Measurements from ENCODE around the gene ADGRD1.

ADGRD1 gene

DNA sequence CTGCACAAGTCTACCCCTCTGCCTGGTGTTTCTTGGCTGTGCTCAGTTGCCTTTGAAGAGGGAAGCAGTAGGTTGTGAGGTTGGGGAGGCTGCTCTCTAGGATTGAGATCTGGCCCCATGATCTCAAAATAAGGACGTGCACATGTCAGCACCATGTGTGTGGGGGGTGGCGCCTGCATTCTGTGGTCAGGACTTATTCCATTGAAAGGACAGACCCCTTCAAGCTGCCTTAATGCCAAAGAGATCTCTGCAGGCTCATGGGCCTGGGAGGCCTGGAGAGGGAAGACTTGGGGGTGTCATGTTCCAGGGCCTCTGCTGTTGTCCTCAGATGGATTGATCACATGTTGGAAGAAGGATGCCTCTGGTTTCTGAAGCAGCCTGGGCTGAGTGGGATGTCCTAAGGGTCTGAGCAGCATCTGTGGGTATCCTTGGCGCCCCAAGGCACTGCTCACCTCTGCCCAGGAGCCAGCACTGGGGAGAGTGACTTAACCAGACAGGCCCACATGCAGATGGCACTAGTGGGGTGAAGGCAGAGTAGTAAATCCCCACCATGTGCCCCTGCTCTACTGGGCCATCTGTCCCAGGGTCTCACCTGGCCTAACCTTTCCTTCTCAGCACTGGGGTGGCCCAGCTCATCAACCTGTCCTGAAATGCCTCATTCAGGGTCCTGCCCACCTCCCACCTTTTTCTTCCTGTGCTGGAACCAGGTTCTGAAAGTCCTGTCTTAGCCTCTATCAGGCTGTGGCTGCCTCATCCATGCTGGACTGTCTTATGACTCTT lies 118.9 kb downstream of the ADGRD1 start:
- no peak for DNase-seq (ENCODE audit: low read depth in 2 of 2)

GRCh38 chr12:131074221-131075083 lies 120.7 kb downstream of the ADGRD1 start:
- no peak for DNase-seq (ENCODE audit: low read depth in 2 of 2)

DNA sequence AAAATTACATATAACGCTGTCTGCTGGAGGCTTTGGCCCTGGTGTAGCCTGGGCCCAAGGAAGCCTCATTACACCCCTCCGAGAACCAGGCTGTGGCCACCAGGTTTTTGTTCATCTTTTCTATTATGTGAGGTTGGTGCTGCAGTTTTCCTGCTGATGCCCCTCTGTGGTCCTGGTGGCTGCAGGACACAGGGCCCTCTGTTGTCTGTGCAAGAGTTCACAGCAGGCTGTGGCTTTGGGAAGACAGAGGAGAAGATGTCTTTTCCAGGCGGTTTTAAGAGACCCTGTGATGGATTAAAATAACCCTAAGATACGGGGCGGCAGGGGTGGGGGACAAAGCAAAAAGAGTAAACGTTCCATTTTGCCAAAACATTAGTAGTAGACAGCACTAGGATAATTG lies 121.5 kb downstream of the ADGRD1 start:
- DNase-seq (ENCODE audit: low read depth in 2 of 2), result no peak

DNA sequence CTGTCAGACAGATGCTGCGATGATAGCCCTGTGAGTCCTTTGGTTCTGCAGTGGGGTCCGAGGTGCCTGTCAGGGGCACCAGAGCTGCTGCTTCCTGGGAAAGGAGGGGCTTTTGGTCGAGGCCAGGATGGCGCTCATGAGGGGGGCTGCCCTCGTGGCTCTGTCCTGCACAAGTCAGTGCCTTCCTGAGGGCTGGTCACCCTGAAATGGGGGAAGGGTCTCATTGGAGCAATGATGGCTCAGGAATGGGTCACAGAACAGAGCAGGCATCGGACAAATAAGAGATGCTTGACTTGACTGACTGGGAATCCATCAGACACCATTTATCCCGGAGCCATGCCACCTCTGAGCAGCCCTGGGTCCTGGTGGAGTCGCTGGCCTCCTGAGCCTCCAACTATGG lies 121.9 kb downstream of the ADGRD1 start:
- no peak for DNase-seq (ENCODE audit: low read depth in 2 of 2)

GRCh38 chr12:131076296-131076695 lies 122.6 kb downstream of the ADGRD1 start:
- no peak for DNase-seq (ENCODE audit: low read depth in 2 of 2)

DNA sequence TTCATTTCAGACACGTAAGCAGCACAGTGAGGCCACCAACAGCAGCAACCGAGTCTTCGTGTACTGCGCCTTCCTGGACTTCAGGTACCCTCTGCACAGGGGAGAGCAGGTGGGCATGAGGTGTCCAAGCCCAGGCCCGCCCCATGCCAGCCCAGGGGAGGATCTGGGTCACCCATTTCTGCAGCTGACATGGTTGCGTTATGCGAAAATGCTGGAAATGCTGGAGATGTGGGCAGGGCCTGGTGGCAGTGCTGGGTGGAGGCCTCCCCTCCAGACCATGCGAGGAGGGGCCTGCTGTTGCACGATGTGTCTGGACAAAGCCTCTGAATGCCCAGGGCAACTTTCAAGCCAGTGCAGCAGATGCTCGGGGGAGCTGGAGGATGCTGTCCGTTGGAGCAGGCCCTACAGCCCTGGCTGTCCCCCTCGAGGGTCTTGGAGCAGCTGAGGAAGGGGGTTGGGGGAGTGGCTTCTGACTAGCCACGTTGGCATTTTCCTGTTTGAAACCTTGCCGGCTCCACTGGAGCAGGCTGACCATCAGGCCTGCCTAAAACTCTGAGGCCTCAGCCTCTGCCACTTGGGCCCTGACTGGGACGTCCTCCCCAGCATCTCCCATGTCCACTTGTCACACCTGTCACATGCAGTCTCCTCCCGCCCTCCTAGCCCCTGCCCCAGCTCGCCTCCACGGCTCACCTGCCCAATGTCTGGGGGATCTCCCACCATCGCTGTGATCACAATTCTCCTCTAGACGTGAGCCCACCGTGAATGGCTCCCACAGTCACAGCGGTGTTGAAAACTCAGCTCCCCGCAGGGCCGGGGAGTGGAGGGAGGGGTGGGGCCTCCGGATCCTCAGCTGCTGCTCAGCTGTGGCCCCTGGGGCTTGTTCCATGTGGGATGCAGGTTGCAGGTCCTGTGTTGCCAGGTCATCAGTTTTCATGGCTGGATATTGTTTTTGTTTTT lies 123.4 kb downstream of the ADGRD1 start:
- DNase-seq (ENCODE audit: low read depth in 2 of 2), result no peak

DNA sequence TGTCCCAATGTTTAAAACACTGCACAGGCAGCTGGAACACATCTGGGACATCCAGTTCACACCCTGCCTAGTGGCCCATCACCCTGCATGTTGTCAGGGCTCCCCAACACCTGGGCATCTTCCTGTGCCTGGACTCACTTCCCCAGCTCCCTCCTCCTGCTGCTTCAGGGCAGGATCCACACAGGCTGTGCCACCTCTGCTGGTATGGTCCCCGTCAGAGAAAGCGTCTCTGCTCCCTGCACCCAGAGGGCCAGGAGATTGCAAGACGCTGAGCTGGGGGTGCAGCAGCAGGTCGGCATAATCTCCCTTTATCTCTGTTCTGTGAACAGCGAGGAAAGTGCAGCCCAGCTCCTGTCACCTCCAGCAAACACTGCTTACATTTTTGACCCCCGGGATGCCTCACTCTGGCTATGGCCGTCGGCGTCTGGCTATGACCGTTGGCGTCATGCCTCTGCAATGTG lies 124.3 kb downstream of the ADGRD1 start:
- no peak for DNase-seq (ENCODE audit: low read depth in 2 of 2)

DNA sequence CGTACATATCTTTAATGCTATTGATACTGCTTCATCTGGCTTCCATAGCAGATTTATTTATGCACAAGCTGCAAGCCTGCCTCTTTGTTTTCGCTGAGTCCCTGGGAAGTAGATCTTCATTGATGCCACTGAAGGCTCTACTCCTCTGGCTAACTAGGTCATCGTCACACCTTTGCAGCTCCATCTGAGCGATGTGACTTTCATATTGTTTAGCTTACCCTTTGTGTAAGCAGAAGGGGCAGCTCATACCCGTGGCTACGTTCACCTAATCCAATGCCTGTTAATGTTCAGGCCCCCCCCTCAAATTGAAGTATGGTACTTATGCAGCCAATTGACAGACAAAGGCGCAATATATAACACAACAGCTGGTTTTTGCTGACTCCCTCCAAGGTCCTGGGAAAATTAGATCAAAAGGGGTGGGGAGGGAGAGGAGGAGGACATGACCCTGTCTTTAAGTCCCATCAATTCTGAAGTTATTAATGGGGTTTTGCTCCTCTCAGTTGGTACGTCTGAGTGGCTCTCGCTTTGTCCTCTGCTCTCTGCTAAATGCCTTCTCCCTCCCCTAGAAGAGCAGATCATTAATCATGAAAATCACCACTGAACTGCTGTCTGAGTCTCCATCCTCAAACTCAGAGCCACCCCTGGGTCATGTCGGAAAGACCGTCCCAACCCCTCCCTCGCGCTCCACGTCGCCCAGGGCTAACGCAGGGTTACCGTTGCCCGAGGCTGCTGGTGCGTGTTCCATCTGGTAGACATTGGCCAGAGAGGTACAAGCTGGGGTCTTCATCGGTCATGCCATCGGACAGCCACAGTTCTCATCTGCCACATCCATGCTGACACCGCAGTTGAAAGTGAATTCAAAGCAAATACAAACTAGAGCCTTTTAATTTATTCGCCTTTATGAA lies 128.8 kb downstream of the ADGRD1 start:
- DNase-seq (ENCODE audit: low read depth in 2 of 2), result no peak

GRCh38 chr12:131084341-131085011 lies 130.8 kb downstream of the ADGRD1 start:
- DNase-seq (ENCODE audit: low read depth in 2 of 2), result no peak

- DNase-seq (ENCODE audit: low read depth in 2 of 2), result no peak
Observed at GRCh38 chr12:131085125-131085815, 131.6 kb downstream of the ADGRD1 start.

GRCh38 chr12:131085816-131086591 lies 132.3 kb downstream of the ADGRD1 start:
- DNase-seq (ENCODE audit: low read depth in 2 of 2), result no peak

- DNase-seq (ENCODE audit: low read depth in 2 of 2), result no peak
Observed at GRCh38 chr12:131087302-131087818, 133.7 kb downstream of the ADGRD1 start.

- DNase-seq (ENCODE audit: low read depth in 2 of 2), result no peak
Observed at GRCh38 chr12:131087991-131088700, 134.4 kb downstream of the ADGRD1 start.

DNA sequence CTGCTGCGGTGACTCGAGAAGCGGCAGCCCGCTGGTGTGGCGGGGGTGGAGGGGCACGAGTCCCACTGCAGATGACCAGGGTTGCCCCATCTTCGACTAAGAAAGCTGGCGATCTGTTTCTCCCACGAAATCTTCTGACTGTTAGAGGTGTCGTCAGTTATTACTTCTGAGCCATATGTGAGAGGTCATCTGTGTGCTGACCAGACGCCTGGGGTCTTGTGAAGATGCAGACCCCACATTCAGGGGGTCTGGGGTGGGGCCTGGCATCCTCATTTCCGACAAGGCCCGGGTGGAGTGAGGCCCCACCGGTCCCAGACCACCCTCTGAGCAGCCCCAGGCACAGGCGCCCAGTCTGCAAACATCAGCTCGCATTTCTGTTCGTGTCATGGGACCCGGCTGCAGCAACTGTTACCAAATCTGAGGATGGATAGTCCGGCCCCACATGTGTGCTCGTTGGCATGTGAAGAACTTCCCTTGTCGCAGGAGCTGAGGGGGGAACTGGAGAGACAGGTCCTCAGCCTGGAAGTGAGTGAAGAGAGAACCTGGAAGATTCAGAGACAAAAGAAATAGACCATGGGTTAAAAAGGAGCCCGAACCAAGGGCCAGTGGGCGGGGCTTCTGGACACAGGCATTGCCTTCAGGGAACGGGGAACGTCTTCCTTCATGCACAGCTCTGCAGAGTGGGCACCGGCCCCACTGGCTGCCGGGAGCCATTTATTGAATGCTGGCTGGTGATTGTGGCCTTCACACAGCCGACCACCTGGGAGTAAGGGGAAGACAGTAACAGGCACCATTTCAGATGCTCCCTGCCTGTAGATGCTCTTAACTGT lies 135.2 kb downstream of the ADGRD1 start:
- no peak for DNase-seq (ENCODE audit: low read depth in 2 of 2)

DNA sequence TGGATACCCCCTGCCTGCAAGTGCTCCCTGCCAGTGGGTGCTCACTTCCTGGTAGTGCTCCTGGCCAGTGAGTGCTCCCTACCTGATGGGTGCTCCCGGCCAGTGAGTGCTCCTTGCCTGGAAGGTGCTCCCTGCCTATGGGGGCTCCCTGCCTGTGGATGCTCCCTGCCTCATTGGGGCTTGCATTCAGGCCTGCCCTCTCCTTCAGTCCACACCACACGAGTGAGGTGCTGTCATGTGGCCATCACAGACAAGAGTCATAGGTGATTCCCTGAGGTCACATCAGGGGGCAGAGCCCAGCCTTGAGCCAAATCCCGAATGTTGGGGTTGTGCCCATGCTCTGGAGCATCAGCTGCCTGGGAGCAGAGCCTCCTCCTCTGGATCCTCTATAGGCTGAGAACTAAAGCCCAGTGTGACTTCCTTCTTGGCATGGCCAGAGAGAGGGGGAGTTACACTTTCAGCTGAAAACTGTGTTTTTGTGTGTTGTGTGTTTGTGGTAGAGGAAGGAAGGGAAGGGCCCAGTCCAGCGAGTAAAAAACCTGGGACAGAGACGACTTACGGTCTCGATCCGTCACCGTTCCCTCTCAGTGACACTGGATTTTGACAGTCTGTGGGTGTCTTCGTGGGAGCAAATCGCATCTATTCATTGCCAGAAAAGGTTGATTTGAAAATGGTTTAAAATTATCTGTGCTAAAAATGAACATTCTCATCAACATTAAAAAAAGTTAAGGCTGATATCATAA lies 136.0 kb downstream of the ADGRD1 start:
- DNase-seq (ENCODE audit: low read depth in 2 of 2), result no peak

Measured in activated CD8-positive, alpha-beta memory T cell treated with anti-CD3 and anti-CD28 coated beads for 4 hours (primary cell).